HEK293T (cell line): ENCODE results near the gene LNP1.
"Not testable (repeated sequence)": the region's sequence is repeated elsewhere in the genome, so short reads cannot be mapped to it uniquely, and the experiment has no call there.

Experiments
- BHLHE40 ChIP-seq: fragments of 450-650 bp; IDR thresholded peaks from 2 replicates; pipeline ENCODE4 v1.6.1; 2016; ENCODE audit warnings: mild to moderate bottlenecking, moderate library complexity, borderline replicate concordance
- ELF4 ChIP-seq: fragments of 450-650 bp; IDR thresholded peaks from 2 replicates; pipeline ENCODE4 v1.6.1; 2017; ENCODE audit warnings: antibody characterized with exemption
- FOXK2 ChIP-seq: fragments of 450-650 bp; IDR thresholded peaks from 2 replicates; pipeline ENCODE4 v1.6.1; 2016; ENCODE audit warnings: mild to moderate bottlenecking
- LEF1 ChIP-seq: fragments of 450-650 bp; IDR thresholded peaks from 2 replicates; pipeline ENCODE4 v1.6.1; 2017; ENCODE audit warnings: mild to moderate bottlenecking, borderline replicate concordance
- NFRKB ChIP-seq: fragments of 450-650 bp; IDR thresholded peaks from 2 replicates; pipeline ENCODE4 v1.6.1; 2016; ENCODE audit warnings: mild to moderate bottlenecking, moderate library complexity
- TARDBP ChIP-seq: fragments of 450-650 bp; IDR thresholded peaks from 2 replicates; pipeline ENCODE4 v1.6.1; 2016
- ZNF384 ChIP-seq: fragments of 450-650 bp; IDR thresholded peaks from 2 replicates; pipeline ENCODE4 v1.6.1; 2016

DNA sequence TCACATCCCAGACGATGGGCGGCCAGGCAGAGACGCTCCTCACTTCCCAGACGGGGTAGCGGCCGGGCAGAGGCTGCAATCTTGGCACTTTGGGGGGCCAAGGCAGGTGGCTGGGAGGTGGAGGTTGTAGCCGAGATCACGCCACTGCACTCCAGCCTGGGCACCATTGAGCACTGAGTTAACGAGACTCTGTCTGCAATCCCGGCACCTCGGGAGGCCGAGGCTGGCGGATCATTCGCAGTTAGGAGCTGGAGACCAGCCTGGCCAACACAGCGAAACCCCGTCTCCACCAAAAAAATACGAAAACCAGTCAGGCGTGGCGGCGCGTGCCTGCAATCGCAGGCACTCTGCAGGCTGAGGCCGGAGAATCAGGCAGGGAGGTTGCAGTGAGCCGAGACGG, 77.2 kb downstream of the LNP1 start:
- not testable (repeated sequence) for TF ChIP-seq BHLHE40, TARDBP, NFRKB, ZNF384, FOXK2, ELF4, LEF1
